Activated T-cell treated with anti-CD3 and anti-CD28 coated beads, Interleukin-2, amount 50 U/mL, for 4 hours (primary cell): ENCODE measurements around the gene CTXN1. TPM values are rescaled to one million over a fixed set of nuclear protein-coding genes. Genes with fewer than 3 reads are reported as not detected.
"Not testable (repeated sequence)": the region's sequence is repeated elsewhere in the genome, so short reads cannot be mapped to it uniquely, and the experiment has no call there.

Experiments
- ATAC-seq, 2 donors: fragments of 200-7000 bp; cut with Tn5 transposase; one replicate each; pipeline ENCODE4 v1.10.0; 2021
- DNase-seq: peaks from one replicate; pipeline ENCODE4 v3.0.0-alpha.2; 2020
- H3K27me3 Mint-ChIP-seq: one replicate; pipeline ENCODE4 v1.8.0; 2021; ENCODE audit warnings: low read depth, mixed read lengths
- H3K36me3 Mint-ChIP-seq: one replicate; pipeline ENCODE4 v1.8.0; 2022; ENCODE audit warnings: mixed read lengths; ENCODE audit not compliant: insufficient read depth
- H3K4me1 Mint-ChIP-seq: one replicate; pipeline ENCODE4 v1.8.0; 2021; ENCODE audit warnings: low read depth, mixed read lengths
- H3K4me3 Mint-ChIP-seq: one replicate; pipeline ENCODE4 v1.8.0; 2021; ENCODE audit warnings: mild to moderate bottlenecking, moderate library complexity, mixed read lengths
- H3K9me3 Mint-ChIP-seq: one replicate; pipeline ENCODE4 v1.8.0; 2021; ENCODE audit warnings: mixed read lengths
- total RNA-seq, 3 donors: library from RNA; stranded (reverse); gene quantifications; one replicate each; pipeline ENCODE4 v1.2.1, GENCODE V29; 2021

The CTXN1 gene
- total RNA-seq, 3 donors from 2014 or later: 0.71 to 1.4 (median 0.95) TPM

DNA sequence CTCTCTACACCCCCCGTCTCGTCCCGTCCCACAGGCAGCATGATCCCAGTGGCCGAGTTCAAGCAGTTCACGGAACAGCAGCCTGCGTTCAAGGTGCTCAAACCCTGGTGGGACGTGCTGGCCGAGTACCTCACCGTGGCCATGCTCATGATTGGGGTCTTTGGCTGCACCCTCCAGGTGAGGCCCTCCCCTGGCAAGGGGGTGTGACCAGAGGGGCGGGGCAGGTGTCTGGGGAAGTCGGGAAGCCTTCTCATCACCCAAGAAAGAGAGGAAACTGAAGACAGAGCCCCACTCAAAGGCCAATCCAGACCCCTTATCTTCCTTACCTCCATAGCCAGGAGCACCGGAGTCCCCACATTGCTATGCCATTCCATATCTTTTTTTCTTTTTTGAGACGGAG lies 30.4 kb downstream of the CTXN1 start:
- Mint-ChIP-seq H3K4me3 (no peak overlapping the region), H3K4me1 (no peaks in the 10 kb centered on the region), H3K36me3 (no peaks in the 10 kb centered on the region), H3K9me3 (no peaks in the 10 kb centered on the region), H3K27me3 (peaks cover 23% of the 10 kb centered on the region)
- ATAC-seq: no peak
- no peak for DNase-seq

DNA sequence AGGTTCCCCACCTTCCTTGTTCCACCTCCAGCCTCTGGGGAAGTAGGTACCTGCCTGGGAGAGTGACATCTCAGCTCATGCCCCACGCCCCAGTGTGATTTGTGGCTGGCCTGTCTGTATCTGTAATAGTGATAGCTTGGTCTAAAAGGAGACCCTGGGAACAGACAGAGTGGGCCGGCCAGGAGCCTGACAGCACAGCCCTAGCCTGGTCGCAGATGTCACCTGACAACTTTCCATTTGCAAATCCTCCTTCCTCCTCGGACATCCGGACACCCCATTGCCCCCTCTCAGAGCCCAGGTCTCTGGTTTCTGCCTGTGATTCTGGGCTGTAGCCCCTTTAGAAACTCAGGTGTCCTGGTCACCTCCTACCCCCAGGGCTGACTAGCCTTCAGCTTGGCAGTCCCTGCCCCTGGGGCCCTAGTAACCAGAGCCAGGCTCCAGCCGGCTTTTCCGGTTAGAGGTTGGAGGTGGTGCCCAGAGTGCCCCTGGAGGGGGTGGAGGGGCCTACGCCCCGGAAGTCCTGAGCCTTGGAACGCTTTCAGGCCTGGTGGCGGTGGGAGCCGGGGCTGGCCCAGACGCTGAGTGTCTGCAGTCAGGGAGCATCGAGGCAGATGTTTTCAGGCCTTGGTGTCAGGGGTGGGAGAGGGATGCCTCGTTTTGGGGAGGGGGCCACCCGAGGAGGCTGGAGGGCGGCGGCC lies 31.2 kb downstream of the CTXN1 start:
- no peaks in the 10 kb centered on the region for H3K36me3 Mint-ChIP-seq
- no peaks in the 10 kb centered on the region for H3K4me1 Mint-ChIP-seq
- no peak for ATAC-seq
- no peaks in the 10 kb centered on the region for H3K9me3 Mint-ChIP-seq
- H3K4me3 Mint-ChIP-seq: no peak overlapping the region
- H3K27me3 Mint-ChIP-seq: peaks cover 23% of the 10 kb centered on the region
- no peak for DNase-seq

DNA sequence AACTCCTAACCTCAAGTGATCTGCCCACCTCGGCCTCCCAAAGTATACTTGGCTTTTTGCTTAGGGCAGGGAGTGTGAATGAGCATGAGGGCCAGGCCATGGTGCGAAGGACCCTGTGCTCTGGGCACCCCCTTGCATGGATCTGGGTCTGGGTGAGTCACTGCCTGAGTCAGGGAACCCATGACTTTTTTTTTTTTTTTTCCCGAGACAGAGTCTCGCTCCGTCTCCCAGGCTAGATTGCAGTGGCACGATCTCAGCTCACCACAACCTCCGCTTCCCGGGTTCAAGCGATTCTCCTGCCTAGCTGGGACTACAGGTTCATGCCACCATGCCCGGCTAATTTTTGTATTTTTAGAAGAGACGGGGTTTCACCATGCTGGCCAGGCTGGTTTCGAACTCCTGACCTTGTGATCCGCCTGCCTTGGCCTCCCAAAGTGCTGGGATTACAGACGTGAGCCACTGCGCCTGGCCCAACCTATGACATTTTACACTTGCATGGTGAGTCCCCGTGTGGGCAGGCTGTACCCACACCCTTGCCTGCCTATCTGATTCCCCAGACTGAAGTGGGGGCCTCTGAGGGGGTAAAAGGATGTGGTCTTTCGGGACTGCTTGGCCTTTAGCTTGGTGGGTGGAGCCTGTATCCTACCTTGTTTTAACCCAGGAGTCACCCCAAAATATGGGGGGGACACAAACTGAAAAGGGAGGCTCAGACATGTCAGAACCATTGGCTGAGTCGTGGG lies 32.4 kb downstream of the CTXN1 start:
- not testable (repeated sequence) for H3K9me3 Mint-ChIP-seq, H3K4me3 Mint-ChIP-seq, DNase-seq, ATAC-seq, H3K4me1 Mint-ChIP-seq, H3K36me3 Mint-ChIP-seq
- H3K27me3 Mint-ChIP-seq: peaks cover 32% of the 10 kb centered on the region

DNA sequence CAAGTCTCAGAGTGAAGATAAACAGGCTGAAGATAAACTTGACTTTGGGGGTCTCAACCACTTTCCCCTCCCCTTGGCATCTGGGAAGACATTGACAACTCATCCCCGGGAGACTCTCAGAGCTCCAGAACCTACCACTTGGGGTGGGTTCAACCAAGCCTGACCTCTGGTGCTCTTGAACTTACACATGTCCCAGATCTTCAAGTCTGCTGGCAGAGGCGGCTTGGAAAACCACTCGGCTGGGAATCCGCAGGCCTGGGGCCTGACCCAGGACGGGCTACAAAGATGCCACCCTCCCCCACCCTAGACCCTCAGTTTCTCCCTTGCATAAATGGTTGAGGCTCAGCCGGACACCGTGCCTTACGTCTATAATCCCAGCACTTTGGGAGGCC lies 37.1 kb downstream of the CTXN1 start:
- ATAC-seq: no peak
- Mint-ChIP-seq H3K27me3 (peaks cover 25% of the 10 kb centered on the region), H3K4me3 (no peak overlapping the region)

DNA sequence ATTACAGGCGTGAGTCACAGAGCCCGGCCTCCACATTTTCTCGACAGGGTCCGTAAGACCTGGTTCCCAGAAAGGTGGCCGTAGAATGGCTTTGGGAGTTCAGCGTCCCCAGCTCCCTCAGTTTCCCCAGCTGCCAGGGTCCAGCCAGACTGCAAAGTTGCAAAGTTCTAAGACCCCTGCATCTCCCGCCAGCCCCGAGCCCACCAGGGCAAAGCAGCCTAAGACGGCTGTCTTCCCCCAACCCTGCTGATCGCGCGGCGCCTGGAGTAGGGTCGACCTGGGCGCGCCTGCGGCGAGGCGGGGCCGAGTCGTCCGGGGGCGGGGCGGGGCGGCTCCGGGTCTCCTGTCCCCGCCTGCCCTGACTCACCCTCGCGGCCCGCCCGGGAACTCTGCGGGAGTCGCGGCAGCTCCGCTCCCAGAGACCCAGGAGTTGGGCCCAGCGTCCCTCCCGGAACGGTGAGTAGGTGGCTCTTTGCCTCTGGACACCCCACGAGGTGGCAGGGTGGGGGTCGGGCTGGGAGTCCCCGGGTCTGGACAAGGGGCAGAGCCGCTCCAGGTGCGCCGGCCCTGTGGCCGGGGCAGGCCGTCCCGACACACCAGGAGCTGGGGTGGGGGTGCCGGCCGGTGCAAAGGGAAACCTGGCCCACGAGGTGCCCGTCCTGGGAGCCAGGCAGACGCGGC lies 37.6 kb downstream of the CTXN1 start, which contains the start of gene LRRC8E:
LRRC8E (plus strand) TSS at position 366 of the 681 bp plus-strand sequence. CDS start 7,094 bp downstream, outside the sequence.
- no peaks in the 10 kb centered on the region for H3K4me1 Mint-ChIP-seq
- DNase-seq (peak; percentile 41), ATAC-seq (peak; percentile 95 to 98)
- no peak within 1 kb of the TSS for H3K4me3 Mint-ChIP-seq
- H3K36me3 Mint-ChIP-seq: no peaks in the 10 kb centered on the region
- H3K9me3 Mint-ChIP-seq: no peaks in the 10 kb centered on the region
- peaks cover 23% of the 10 kb centered on the region for H3K27me3 Mint-ChIP-seq

More for the DNA sequence above, 37.1 kb downstream of the CTXN1 start:
- Mint-ChIP-seq H3K36me3 (no peaks in the 10 kb centered on the region), H3K9me3 (no peaks in the 10 kb centered on the region), H3K4me1 (no peaks in the 10 kb centered on the region)
- DNase-seq: no peak

DNA sequence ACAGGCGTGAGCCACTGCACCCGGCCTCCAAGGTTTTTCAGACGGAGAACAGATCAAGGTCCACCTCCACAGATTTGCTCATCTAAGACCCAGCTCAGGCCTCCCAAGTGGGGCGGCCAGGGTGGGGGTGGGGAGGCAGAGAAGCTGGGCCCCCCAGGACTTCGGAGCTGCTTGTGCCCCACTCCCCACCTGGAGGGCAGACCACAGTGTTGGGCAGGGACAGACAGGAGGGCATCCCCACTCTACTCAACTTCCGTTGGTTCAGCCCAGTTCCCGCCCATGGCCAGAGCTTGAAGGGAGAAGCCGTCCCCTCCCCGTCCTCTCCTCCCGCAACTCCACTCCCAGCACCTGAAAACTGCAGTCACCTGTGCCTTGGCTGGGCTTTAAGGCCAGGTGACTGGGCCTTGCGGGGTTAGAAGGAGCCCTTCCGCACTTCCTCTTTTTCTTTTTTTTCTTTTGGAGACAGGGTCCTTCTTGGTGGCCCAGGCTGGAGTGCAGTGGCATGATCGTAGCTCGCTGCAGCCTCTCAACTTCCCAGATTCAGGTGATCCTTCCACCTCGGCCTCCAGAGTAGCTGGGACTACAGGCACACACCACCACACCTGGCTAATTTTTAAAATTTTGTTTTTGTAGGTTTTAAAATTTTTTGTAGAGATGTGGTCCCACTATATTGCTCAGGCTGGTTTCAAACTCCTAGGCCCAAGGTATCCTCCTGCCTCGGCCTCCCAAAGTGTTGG lies 38.4 kb downstream of the CTXN1 start:
- Mint-ChIP-seq H3K27me3 (peaks cover 23% of the 10 kb centered on the region), H3K4me1 (no peaks in the 10 kb centered on the region), H3K36me3 (no peaks in the 10 kb centered on the region), H3K9me3 (no peaks in the 10 kb centered on the region), H3K4me3 (no peak overlapping the region)
- DNase-seq (no peak), ATAC-seq (no peak)

DNA sequence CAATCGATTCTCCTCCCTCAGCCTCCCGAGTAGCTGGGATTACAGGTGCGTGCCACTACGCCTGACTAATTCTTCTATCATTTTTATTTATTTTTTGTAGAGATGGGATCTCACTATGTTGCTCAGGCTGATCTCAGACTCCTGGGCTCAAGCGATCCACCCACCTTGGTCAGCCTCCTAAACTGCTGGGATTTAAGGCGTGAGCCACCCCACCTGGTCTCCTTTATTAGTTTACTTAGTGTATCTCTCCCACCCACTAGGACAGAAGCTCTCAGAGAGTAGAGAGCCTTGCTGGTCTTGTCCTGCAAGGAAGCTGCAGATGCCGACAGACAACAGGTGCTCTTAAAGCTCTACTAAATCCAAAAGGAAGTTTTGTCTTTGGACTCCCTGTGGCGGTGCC lies 40.1 kb downstream of the CTXN1 start:
- no peak for ATAC-seq
- DNase-seq: no peak
- Mint-ChIP-seq H3K9me3 (no peaks in the 10 kb centered on the region), H3K36me3 (no peaks in the 10 kb centered on the region), H3K4me3 (no peak overlapping the region), H3K27me3 (peaks cover 18% of the 10 kb centered on the region), H3K4me1 (no peaks in the 10 kb centered on the region)

DNA sequence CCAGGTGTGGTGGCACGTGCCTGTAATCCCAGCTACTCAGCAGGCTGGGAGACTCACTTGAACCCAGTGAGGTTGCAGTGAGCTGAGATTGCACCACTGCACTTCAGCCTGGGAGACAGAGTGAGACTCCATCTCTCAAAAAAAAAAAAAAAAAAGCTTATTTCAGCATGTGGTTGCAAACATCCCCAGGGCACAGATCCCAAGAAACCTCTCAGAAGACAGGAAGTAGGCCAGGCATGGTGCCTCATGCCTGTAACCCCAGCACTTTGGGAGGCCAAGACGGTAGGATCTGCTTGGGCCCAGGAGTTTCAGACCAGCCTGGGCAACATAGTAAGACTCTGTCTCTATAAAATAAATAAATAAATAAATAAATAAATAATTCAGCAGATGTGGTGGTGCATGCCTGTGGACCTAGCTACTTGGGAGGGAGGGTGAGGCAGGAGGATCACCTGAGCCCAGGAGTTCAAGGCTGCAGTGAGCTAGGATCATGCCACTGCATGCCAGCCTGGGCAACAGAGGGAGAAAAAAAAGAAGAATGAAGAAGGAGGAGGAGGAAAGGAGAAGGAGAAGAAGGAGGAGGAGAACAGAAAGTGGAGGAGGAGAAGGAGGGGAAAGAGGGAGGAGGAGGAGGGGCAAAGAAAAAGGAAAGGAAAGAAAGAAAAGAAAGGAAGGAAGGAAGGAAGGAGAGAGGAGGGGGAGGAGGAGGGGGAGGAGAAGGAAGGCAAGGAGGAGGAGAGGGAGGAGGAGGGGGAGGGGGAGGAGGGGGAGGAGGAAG lies 42.0 kb downstream of the CTXN1 start:
- no peaks in the 10 kb centered on the region for H3K9me3 Mint-ChIP-seq
- peaks cover 12% of the 10 kb centered on the region for H3K27me3 Mint-ChIP-seq
- H3K36me3 Mint-ChIP-seq: no peaks in the 10 kb centered on the region
- no peak overlapping the region for H3K4me3 Mint-ChIP-seq
- no peaks in the 10 kb centered on the region for H3K4me1 Mint-ChIP-seq
- DNase-seq (no peak), ATAC-seq (no peak)

DNA sequence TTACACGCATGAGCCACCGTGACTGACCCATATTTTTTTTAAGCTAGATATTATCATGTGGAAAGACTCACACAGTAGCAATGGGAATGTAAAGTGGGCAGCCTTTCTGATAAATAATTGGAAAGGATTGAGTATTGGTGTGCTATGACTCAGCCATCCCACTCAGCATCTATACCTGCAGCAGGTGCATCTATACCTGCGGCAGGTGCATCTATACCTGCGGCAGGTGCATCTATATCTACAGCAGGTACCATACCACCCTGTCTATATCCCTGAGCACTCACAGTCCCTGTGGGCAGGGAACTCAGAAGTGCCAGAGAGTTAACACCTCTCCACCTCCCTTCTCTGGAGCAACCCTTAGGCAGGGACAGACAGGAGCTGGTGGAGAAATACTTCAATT lies 42.8 kb downstream of the CTXN1 start:
- Mint-ChIP-seq H3K4me1 (no peaks in the 10 kb centered on the region), H3K27me3 (peaks cover 8% of the 10 kb centered on the region)

DNA sequence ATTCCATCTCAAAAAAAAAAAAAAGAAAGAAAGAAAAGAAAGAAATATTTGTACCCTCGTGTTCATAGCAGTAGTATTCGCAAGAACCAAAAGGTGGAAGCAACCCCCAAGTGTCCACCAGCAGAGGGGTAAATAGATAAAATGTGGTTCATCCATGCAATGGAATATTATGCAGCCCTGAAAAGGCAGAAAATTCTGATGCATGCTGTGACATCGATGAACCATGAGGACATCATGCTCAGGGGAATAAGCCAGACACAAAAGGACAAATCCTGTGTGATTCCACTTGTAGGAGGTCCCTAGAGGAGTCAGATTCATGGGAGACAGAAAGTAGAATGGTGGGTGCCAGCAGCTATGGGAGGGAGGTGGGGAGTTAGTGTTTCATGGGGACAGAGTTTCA lies 44.0 kb downstream of the CTXN1 start:
- Mint-ChIP-seq H3K4me1 (no peaks in the 10 kb centered on the region), H3K27me3 (no peaks in the 10 kb centered on the region), H3K36me3 (no peaks in the 10 kb centered on the region), H3K4me3 (no peak overlapping the region), H3K9me3 (no peaks in the 10 kb centered on the region)
- DNase-seq: no peak
- no peak for ATAC-seq

More for the DNA sequence above, 42.8 kb downstream of the CTXN1 start:
- no peak for DNase-seq
- ATAC-seq: no peak
- H3K36me3 Mint-ChIP-seq: no peaks in the 10 kb centered on the region
- H3K9me3 Mint-ChIP-seq: no peaks in the 10 kb centered on the region
- H3K4me3 Mint-ChIP-seq: no peak overlapping the region

DNA sequence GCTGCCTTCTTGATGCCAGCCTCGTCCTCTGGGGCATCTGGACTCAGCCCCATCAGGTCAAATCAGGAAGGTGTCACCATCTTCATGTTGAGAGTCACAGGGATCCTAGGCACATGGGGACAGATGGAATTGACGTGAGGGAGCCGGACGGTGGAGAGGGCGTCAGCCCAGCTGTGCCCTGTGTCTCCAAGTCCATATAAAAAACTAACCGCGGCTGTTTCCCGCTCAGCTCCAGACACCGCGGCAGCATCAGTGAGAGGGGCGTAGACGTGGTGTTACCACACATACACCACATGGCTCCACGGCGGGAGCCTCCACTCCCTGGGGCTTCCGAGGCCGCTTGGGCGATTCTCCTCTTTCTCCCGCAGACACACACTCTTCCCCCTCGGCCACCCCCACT lies 46.1 kb downstream of the CTXN1 start:
- DNase-seq (no peak), ATAC-seq (no peak)
- Mint-ChIP-seq H3K27me3 (peaks cover 3% of the 10 kb centered on the region), H3K9me3 (no peaks in the 10 kb centered on the region), H3K4me3 (no peak overlapping the region), H3K36me3 (no peaks in the 10 kb centered on the region), H3K4me1 (no peaks in the 10 kb centered on the region)

DNA sequence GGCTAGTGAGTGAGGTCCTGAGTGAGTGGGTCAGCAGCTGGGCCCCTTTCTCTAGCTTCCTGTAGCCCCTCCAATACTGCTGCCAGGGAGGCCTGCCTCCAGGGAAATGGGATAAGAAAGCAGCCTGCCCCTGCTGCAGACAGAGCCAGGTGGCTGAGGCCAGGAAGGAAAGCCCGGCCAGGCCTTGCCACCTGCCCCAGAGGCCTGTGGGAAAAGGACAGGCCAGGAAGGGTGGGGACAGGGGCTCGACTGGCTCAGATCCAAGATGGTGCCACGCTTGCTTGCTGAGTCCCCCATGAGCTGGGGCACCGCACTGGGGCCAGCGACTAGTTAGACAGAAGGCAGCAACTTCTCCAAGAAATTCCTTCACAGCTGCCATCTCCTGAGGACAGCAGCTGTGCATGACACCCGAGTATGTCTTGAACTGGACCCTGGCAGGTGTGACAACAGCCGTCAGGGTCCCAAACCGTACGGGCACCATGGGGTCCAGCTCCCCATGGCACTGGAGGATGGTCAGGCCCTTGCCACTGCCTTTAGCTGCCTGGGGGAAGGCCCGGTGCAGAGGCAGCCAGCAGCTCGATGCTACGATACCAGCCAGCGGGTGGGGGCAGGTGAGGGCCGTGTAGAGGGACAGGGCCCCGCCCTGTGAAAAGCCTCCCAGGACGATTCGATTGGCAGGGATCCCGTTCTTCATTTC lies 46.7 kb downstream of the CTXN1 start:
- DNase-seq: no peak
- no peak for ATAC-seq
- Mint-ChIP-seq H3K4me3 (no peak overlapping the region), H3K27me3 (peaks cover 5% of the 10 kb centered on the region), H3K36me3 (no peaks in the 10 kb centered on the region), H3K9me3 (no peaks in the 10 kb centered on the region), H3K4me1 (peaks cover 3% of the 10 kb centered on the region)

DNA sequence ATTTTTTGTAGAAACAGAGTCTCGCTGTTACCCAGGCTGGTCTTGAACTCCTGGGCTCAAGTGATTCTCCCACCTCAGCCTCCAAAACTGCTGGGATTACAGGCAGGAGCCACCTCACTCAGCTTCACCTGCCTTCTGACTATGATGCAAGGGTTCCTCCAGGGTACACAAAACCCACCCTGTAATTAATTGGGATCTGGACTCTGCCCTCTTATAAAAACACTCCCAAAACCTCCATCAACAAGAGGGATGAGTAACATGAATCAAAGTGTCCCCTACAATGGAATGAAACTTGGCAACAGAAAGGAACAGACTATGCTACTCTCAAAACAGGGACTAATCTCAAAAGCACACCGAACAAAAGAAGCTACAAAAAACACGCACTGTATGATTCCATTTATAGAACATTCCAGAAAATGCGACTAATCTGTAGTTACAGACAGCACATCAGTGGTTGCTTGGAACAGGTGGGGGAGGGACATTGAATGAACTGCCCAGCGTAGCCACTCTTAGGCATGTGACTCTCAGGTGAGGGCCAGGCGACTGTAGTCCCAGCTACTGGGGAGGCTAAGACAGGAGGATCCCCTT lies 48.6 kb downstream of the CTXN1 start:
- Mint-ChIP-seq H3K9me3 (no peaks in the 10 kb centered on the region), H3K36me3 (no peaks in the 10 kb centered on the region), H3K4me3 (no peak overlapping the region), H3K27me3 (peaks cover 14% of the 10 kb centered on the region), H3K4me1 (peaks cover 5% of the 10 kb centered on the region)
- DNase-seq (no peak), ATAC-seq (no peak)
